GM18858 (cell line): ENCODE data around the gene NCOA5.

Experiments used
- ATAC-seq: cut with Tn5 transposase; IDR thresholded peaks from one replicate; pipeline ENCODE4 v1.9.1; 2021; ENCODE audit not compliant: unreplicated experiment

NCOA5 gene

DNA sequence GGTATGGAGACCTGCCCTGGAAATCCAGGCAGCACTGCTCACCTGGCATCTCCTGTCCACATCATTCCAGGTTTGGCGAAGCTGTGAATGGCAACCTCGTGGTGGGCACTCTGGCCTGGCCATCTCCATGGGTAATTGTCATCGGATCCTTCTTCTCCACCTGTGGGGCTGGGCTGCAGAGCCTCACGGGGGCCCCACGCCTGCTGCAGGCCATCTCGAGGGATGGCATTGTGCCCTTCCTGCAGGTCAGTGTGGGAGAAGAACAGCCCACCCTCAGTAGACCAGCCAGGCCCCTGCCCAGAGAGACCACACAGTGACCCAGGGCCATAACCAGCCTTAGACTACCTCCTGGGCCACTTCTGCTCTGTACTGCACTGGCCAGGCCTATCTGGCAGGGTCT is 44.9 kb downstream of the NCOA5 start:
- no peak for ATAC-seq

DNA sequence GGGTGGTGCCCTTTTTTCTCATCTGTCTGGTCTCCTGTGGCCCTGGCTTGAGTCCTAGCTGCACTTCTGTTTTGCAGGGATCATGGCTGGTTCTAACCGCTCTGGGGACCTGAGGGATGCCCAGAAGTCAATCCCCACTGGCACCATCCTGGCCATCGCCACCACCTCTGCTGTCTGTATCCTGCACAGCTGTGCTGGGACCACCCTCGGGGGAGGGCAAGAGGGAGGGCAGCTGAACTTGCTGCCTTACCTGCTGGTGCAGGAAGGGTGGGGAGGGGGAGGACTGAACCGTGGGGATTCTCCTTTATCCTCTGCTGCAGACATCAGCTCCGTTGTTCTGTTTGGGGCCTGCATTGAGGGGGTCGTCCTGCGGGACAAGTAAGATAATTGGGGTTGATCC is 46.2 kb downstream of the NCOA5 start:
- ATAC-seq: no peak

DNA sequence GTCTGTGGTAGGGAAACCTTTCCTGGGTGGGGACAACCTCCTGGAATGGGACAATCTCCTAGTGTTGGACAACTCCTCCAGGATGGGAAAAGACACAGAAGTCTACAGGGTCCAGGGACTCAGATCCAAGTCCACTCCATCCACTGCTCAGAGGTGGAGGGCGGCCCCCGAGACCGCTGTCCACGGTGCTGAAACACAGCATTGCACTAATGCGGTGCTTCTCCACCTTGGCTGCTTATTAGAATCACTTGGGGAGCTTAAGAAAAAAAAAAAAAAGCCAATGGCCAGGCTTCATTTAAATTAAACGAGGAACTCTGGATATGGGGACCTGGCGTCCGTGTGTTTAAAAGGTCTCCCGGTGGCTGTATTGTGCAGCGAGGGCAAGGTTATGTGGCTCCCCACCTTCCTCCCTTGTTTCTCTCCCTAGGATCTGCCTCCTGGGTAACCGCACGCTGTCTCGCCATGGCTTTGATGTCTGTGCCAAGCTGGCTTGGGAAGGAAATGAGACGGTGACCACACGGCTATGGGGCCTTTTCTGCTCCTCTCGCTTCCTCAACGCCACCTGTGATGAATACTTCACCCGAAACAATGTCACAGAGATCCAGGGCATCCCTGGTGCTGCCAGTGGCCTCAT is 48.7 kb downstream of the NCOA5 start:
- no peak for ATAC-seq

DNA sequence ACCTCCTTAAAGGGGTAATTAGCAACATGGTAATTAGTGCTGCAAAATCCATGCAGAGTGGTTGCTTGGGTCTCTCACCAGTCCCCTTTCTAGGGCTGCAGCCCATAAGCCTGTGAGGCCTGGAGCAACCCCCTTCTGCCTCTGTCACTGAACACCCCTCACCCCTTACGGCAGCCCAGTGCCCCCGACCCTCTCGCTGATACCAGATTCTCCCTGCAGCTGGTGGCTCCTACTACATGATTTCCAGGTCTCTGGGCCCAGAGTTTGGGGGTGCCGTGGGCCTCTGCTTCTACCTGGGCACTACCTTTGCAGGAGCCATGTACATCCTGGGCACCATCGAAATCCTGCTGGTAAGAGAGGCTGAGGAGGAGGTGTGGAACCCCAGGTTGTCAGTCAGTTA is 52.7 kb downstream of the NCOA5 start:
- no peak for ATAC-seq

DNA sequence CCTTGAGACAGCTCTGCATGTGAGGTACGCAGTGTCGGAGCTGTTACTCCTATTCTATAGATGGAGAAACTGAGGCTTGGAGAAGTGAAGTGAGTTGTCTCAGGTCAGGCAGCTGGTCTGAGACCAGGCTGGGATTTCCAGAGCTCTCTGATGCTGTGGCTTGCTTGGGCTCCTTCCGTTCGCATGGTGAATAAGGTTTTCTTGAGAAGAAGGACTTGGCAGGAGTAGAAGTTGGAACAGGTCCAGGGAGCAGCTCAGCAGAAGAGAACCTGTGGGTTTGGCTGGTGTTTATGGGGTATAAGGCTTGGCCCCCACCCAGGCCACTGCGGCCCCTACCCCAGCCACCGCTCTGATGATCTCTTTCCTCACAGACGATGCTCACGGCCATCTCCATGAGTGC is 53.4 kb downstream of the NCOA5 start:
- no peak for ATAC-seq

DNA sequence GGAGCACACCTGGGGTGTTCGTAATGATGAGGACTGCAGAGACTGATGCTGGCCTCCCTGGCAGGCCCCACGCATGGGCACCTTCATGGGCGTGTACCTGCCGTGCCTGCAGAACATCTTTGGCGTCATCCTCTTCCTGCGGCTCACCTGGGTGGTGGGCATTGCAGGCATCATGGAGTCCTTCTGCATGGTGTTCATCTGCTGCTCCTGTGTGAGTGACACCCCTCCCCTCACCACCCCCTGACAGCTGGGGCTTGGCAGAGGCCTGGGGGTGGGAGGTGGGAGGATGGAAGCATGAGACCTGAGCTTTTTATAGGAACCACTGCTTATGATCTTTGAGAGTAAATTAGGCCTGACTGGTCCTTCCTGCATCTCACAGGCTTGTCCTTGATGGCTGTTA is 54.0 kb downstream of the NCOA5 start:
- no peak for ATAC-seq

DNA sequence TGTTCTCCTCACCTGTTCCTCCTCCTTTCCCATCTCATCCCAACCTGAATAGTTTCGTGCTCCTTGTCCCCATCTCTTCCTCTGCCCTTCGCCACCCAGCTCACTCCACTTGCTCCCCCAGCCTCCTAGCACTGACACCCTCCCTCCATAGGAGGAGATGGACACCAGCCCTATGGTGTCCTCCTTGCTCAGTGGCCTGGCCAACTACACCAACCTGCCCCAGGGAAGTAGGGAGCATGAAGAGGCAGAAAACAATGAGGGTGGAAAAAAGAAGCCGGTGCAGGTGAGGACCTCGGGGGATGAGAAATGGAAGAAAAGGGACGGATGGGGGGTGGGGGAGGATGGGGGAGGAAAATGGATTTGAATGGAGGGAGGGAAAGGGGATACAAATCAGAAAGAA is 54.5 kb downstream of the NCOA5 start:
- no peak for ATAC-seq

DNA sequence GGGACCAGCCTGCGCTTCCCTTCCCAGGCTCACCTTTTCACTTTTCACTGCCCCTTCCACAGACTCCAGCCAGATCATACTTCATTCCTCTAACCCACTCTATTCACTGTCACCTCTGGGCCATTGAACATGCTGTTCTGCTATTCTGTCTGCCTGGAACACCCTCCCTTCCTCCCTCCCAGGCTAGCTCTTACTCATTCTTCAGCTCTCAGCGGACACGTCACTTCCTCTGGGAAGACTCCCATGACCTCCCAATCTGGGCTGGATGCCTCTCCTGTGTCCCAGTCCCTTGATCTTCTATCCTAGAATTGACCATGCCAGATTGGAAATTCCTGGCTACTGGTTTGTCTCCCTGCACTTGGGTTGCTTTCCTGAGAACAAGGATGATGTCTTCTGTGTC is 55.7 kb downstream of the NCOA5 start:
- ATAC-seq: no peak

DNA sequence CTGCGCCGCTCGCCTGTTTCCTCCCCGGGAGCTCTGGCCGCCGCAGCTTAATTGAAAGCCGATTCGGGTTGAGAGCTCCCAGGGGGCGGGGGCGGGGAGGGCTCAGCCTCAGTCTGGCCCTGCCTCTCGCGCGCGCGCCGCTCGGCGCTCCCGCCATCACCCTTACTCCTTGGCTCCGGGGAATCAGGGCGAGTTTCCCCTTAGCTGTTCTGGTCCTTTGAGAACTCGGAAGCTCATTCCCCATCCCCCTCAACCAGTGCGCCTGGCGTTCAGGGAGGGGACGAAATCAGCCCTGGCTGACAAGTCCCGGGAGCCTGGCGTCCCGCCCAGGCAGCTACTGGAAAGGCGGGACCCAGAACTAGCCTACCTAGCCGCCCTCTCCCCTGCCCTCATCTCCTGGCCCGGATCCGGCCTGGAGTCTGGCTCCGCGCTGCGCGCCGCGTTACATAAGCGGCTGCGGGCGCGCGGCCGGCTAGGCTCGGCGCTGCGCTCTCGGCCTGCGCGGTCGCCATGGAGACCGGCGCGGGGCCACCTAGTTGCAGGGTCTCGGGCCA is 58.0 kb downstream of the NCOA5 start:
- ATAC-seq: no peak

DNA sequence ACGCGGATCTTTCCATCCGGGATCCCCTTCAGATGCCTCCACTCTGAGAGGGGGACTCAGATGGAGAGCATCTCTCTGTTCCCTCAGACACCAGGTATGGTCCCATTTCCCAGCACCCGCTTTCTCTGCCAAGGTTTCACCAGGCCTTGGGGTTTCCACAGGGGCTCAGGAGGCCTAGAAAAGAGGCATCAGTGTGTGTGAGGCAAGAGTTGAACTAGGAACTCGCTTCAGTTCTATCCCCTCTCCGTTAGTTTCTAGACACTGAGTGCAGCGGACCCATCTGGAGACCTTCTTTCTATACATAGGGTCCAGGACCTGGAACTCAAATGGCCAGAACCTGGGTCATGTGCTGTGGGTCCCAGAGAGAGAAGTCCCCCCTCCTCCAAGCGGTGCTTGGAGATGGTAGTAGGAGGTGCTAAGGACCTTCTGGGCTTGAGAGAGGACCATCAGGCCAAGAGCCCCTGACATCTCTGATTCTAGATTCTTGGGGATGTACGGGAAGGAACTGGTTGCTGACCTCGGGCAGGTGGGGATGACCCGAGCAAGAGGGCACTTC is 58.7 kb downstream of the NCOA5 start:
- no peak for ATAC-seq

DNA sequence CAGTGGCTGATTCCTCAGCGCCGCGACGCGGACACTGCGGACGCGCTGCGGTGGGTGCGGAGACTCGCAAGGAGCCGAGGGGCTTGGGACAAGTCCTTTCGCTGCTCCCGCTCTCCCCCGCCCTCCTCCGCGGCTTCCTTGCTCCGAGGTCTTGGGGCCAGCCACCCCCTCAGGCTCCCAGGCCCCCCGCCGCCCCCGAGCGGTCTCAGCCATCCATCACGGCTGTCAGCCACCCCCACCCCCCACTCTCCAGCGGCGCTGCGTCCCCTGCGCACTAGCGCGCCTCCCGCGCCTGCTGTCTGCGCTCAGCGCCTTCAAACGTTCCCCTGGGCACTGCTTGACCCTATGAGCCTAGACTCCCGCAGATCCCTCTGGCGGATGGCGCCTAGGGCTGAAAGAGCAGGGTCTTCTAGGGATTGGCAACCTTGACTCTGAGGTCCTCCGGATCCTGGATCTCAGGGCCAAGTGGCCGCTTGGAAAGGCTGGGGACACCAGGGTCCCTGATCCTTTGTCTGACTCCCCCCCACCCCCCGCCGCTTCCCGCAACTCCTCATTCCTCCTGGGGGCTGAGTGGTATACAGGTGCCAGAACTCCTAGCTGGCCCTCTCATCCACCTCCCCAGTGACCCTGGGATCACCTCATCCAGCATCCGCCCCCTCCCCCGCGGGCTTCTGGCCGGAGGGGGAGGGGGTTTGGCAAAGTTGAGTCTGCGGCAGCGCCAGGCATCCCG is 59.3 kb downstream of the NCOA5 start:
- no peak for ATAC-seq

DNA sequence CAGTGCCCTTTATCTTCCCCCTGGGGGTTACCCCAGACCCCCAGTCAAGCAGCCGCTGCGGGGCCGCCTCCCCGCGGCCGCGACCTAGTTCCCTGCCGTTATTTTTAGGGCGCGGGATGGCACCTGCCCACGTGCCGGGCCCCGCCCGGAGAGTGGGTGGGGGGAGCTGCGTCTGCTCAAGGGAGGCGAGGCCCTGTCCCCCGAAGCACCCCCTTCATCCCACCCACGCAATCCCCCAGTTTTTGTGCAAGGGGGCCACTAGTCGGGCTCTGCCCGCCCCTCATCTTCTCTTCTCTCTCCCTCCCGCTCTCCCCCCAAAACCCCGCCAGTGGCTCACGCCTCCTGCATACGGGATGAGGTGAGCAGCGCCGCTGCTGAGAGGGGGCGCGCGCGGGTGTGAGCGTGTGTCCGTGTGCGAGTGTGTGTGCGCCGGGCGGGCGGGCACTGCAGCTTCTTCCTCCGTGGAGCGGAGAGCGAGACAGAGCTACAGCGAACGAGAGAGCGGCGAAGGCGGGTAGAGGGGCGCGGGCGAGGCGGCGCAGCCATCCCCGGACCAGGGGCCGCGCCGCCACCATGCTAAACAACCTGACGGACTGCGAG is 60.9 kb downstream of the NCOA5 start, which contains the start of gene SLC12A5:
SLC12A5 (plus strand) TSS at position 444 of the 600 bp plus-strand sequence; CDS start at position 574, 130 bp downstream.
- no peak for ATAC-seq

DNA sequence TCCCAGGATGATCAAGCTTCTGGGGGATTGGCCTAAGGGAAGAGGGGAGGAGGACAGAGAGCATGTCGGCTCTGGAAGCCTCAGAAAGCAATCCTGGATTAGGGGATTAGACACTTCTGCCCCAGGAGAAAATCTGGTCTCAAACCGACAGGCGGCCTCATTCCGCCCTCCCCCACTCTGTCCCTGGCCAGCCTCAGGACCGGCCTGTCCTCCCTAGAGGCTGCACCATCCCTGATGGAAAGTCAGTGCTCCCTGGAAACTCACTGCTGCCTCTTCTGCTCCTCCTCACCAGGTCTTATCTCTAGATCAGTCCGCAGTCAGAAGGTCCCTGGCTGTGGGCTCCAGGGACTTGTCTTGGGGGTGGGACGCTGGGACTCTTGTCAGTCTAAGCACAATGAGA is 61.7 kb downstream of the NCOA5 start:
- no peak for ATAC-seq

DNA sequence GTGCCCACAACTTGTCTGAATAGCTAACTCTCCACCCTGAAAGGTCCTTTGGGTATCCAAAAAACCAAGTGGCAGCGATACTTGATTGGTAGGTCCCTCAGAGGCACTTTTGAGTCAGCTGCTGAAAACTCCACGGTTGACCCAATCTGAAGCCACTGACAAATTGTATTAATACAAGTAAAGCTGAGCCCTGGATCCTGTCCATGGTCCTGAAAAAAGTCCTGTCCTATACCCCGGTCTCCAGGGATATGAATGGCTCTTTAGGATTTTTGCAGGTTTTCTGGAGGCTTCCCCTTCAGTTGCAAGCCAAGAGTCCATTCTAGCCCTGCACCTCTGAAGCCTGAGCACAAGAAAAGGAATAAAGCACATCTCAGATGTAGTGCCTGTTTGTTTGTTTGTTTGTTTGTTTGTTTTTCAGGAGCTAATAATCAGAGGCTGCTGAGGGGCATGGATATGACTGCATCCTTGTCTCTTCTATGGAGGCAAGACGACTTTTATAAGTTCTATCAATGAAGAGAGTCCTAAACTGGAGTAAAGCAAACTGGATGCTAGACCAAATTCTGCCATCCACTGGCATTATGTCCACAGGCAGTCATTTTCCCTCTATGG is 62.4 kb downstream of the NCOA5 start:
- ATAC-seq: no peak

DNA sequence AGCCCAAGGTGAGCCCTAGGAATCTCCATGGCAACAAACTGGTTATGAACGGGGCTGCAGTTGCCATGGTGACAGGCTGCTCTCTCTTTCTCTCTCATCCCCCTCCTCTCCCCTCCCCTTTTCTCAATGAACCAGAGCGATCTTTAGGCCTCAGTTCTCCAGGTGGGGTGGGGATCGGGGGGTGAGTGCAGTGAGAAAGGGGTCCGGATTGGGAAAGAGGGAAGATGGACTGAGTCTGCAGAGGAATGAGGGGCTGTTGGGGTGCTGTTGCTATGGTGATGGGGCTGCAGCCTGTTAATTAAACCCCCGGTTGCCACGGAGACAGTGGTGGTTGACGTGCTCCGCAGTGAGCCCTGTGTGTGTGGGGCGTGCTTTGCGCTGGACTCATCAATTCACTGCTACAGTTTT is 64.4 kb downstream of the NCOA5 start:
- ATAC-seq: no peak

DNA sequence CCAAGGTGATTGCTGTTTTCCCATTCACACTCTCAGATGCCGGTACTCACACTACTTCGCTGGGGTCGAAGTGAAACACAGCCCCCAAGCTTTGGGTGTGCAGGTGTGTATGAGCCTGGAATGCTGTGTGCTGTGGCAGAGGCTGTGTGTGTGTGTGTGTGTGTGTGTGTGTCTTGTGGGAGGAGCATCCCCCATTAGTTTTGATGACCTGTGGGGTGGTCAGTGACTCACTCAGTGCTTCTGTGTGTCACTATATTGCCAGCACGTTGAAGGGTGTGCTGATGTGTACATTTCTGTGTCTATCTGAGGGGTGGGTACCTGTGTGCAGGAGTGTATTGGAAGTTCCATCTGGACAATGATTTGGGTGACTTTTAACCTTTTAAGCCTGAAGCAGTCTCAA is 65.8 kb downstream of the NCOA5 start:
- no peak for ATAC-seq

DNA sequence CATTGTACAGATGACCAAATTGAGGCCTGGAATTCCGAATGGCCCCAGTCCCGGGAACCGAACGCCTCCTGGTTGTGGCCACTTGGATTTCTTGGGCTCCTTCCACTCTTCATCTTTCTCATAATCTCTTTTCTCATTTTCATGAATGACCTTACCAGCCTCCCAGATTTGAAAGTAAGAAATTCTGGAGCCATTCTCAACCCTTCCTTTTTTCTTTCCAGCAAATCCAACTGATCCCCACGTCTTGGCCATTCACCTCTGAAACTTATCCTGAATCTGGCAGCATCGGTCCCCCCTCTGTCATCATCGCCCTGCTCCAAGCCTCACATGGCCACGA is 66.6 kb downstream of the NCOA5 start:
- no peak for ATAC-seq

DNA sequence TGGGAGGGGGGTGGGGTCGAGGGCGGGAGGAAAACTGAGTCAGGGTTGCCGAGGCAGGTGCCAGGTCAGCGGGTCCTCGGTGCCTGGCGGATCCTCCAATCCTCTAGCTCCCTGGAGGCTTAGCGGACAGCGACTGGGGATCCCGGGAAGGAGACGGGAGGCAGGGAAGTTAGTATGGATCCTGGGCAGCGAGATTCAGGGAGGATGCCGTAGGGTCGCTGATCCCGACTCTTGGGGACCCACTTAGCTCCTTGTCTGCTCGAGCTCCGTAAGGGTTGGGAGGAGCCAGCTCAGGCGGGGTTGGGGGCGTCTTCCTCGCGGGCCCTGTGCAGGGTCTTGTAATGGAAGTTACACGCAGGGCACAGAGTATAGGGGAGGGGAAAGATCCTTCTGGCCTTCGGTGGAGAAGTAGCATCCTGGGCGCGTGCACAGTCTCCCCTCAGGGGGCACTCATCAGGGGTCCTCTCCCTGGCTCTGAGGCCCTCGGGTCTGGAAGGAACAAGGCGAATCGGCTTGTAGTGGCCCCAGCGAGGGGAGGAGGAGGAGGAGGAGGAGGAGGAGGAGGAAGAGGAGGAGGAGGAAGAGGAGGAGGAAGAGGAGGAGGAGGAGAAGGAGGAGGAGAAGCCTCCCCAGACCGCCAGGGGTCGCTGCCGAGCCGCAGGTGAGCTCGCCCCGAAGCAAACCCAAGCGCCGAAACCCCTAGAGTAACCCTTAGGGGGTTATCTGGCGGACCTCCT is 67.2 kb downstream of the NCOA5 start:
- ATAC-seq: no peak

DNA sequence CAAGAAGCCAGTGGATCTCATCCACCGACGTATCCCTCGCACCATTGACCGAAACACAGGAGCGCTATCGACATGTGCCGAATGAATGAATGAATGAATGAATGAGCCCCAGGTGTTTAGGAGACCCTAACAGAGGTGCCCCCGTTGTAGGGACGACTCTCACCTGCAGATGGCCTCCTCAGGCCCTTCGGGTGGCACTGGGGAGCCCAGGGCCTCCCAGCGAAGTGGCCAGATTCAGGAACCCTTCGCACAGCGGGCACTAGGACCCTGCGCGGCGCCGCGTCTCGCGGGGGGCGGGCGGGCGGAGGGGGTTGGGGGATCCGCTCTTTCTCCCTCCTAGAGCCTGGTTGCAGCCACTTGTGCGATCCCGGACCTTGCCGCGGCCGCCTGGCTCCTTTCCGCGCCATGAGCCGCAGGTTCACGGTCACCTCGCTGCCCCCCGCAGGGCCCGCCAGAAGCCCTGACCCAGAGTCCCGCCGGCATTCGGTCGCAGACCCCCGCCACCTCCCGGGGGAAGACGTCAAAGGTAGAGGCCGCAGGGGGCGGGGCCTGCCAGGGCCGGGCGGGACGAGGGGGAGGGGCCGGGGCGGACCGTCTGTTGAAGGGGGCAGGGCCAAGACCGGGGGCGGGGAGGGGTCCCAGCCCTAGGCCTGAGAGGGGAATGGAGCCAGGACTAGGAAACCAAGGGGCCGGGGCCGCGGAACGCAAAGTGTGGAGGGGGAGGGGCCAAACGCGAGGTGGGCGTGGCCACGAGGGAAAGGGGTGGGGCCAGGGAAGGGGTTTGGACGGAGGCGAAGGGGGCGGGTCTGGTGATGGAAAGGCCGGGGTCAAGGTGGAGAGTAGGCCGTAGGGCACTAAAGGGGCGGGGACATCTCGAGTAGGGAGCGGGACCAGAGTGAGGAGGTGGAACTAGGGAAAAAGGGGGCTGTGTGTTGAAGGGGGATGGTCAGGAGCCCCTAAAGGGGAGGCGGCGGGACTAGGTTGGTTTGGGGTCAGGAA is 68.1 kb downstream of the NCOA5 start:
- ATAC-seq: no peak

DNA sequence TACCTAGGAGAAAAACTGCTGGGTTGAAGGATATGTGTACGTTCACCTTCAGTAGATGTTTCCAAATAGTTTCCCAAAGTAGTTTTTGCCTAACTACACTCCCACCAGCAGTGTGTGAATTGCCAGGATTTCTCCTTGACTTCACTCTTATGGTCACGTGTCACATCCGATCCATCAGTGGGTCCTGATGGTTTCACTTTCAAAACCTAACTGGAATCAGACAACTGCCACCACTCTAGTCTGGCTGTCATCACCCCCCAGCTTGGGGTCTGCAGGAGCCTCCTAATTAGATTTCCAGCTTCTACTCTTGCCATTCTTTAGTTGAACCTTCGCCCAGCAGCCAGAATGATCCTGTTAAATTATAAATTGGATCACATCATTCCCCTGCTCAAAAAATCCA is 69.2 kb downstream of the NCOA5 start:
- no peak for ATAC-seq
